HL-60/S4 treated with retinoic acid at 250 ng/mL for 4 days and 3 days (cell line): ENCODE results near the gene MYBPC2.
"Not testable (repeated sequence)": the region's sequence is repeated elsewhere in the genome, so short reads cannot be mapped to it uniquely, and the experiment has no call there.

Experiments
- in situ Hi-C: fragments of 300-500 bp; cut with MboI; formaldehyde crosslinking; loops from 2 replicates; pipeline ENCODE4 v1.7.0; 2022; ENCODE audit warnings: low sequenced_read_pairs

The MYBPC2 gene

DNA sequence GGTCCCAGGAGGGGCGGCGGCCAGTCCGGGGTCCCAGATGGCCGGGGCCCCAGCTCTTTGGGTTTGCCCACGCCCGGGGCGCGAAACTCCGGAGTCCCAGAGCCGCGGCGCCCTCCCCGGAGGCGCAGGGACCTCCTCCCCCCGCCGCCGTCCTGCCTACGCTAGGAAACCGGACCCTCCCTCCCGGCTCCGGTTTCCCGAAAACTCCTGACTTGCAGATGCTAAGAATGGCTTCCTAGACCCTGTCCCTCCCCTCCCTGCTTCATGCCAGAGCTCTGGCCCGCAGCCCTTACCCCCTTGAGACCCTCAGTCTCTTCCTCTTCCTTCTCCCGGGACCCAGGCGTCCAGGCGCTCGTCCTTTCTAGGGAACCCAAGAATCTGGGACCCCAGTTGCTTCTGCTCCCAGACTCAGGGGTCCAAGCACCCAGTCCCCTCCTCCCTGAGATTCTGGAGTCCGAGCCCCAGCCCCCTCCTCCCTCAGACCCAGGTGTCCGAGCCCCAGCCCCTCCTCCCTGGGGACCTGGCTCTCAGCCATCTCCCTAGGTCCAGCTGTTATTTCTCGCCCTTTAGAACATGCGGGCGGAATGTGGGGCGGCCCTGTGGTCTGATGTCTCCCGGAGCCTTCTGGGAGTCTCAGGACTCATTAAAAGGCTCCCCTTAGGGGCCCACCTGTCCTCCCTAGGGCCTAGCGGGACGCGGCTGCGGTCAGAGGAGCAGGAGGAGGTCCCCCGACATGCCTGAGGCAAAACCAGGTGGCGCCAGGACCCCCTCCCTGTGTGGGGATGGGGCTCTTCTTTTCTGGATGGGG, at the start of gene MYBPC2:
MYBPC2 (plus strand) TSS at position 672 of the 808 bp plus-strand sequence; CDS start at position 734, 62 bp downstream.
- in situ Hi-C loops = no loop called here

DNA sequence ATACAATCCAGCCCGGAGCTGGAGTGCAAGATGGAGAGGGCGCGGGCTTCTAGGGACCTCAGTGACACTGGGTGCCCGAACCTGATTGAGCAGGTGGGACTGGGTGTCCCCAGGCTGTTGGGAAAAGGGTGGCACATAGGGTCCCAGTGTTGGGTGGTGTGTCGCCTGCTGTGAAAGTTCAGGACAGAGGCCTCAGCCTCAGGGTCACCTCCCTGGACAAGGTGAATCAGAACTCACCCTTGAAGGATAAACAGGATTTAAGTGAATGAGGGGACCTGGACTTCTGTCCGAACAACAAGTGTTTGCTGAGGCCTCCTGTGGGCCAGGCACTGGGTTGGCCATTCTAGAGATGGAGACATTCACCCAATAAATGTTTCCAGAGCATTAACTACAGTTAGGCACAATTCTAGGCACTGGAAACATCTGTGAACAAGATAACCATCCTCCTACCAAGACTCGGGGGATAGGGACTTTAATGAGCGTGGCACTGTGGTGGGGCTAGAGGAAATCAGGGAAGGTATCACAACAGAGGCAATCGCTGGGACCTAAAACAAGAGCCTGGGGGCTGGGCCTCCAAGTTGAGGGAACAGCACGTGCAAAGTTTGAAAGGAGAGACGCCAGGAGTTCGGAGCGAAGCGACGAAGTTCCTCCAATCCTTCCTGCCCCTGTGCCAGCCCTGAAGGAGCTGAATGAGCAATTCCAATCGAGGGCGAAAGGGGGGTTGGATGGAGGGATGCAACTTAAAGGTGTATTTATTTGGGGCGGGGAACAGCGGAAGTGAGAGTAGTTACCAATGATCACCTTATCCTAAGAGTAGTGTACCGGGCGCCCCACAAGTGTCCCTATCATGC, 49.5 kb upstream of the MYBPC2 start:
- in situ Hi-C loops = no loop called here

DNA sequence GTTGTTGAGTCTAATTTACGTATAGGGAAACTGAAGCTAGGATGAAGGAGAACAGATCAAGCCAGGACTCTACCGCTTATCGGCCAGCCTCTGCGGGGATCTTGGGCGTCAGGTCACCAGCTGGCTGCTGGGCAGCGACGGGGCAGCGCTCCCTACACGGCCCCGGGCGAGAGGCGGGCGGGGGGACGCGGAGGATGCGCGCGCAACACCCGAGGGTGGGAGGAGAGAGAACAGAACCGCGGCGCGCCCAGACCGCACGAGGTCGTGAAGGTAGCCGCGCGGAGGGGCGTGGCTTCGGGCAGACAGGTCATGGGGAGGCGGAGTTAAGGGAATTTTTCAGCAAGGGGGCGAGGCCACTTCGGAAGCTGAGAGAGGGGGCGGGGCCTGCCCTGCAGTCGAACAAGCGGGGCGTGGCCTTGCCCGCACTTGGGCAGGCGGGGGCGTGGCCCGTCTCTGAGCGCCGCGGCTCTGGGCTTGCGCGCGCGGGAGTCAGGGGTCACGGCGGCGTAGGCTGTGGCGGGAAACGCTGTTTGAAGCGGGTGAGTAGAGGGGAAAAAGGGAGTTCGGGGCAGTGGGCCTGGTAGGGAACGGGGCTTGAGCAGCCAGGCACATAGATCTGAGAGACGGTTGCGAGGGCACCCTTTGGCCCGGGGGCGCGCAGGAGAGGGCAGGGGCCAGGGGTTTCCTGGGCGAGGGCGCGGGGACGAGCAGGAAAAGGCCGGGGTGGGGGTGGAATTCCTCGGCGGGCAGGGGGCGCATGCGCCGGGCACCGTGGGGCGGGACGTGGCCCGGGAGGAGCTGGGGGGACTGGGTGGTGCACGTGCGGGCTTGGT, 48.6 kb upstream of the MYBPC2 start, which contains the start of gene POLD1:
POLD1 (plus strand) TSS at position 496 of the 833 bp plus-strand sequence. CDS start 14,505 bp downstream, outside the sequence.
- in situ Hi-C loops = no loop called here

DNA sequence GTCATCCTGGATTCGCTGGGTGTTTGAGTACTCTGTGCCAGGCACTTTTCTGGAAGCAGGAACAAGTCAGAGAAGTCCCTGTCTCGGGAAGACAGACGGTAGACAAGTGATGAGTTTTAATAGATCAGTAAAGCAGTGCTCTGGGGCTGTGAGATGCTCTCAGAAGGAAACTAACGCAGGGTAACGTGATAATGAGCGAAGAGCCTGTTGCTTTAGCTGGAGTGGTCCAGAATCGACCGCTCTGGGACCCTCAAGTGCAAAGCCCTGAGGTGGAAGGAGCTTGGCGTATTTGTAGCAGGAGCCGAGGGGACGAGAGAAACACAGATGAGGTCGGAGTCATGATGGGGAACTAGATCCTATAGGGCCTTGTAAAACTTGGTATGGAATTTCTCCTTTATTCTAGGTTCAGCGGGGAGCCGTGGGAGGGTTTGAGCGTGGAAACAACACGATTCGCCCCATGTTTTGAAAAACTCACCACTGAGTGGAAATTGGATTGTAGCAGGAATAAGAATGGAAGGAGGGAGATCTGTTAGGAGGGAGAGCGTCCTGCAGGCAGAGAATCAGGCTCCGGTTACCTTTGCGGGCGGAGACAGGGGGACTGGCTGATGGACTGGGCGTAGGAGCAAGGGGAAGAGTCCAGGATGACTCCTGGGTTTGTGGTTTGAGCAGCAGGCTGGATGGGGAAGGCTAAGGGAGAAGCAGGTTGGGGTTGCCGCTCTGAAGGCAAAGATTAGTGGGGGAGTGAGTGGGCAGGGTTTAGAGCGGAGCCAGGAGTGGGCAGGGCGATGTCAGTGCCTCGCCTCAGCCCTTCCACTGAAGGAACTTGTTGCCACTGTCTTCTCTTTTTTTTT, 47.8 kb upstream of the MYBPC2 start:
- in situ Hi-C loops = no loop called here

DNA sequence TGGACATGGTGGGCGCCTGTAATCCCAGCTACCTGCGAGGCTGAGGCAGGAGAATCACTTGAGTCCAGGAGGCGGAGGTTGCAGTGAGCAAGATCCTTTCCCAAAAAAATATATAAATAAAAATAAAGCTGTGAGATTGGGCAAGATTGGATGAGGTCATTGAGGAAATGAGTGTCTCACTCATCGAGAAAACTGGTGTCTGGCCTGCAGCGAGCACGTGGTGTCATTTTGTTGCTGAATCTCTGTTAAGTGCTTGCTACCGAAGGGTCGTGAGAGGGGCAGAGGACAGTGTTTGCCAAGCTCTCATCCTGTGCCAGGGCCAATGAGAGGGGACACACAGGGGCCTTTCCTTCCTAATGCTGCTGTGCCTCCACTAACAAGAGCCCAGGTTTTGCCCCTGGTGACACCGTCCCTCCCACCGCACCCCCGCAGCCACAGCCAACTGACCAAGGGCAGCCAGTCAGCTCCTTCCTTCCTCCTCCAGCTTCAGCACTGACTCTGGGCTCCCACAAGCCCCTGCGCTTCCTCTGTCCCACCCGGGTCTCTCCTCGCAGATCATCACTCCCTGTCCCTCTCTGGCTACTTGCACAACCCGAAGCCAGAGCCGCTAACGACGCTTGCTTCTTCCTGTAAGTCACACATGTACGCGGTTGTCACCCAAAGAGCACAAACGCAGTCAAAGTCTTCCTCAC, 45.4 kb upstream of the MYBPC2 start:
- in situ Hi-C loops = no loop called here

DNA sequence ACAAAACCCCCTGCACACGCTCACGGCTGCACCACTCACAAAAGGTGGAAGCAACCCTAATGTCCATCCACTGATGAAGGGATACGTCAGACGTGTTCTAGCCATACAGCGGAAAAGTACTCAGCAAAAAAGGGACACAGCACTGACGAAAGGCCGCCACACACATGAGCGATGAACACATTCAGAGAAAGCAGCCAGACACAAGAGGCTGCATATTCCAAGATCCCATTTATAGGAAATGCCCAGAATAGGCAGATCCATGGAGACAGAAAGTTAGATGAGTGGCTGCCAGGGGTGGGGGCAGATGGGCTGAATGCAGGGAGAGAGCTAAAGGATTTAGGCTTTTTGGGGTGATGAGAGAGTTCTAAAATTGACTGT, 44.8 kb upstream of the MYBPC2 start:
- in situ Hi-C loops = no loop called here

DNA sequence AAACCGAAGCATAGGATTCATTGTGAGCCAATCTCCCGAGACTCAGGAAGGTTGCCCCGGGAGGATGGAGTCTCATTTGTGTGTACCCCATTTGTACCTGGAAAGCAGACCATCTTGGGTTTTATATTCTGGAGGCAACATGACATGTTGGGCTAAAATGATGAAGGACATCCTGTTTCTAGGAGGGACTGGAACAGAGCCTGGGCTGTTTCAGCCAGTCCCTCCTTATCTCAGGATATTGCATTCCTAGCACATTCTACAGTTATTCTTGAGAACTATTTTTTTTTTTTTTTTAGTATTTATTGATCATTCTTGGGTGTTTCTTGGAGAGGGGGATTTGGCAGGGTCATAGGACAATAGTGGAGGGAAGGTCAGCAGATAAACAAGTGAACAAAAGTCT, 42.4 kb upstream of the MYBPC2 start:
- in situ Hi-C loops = not testable (repeated sequence)

DNA sequence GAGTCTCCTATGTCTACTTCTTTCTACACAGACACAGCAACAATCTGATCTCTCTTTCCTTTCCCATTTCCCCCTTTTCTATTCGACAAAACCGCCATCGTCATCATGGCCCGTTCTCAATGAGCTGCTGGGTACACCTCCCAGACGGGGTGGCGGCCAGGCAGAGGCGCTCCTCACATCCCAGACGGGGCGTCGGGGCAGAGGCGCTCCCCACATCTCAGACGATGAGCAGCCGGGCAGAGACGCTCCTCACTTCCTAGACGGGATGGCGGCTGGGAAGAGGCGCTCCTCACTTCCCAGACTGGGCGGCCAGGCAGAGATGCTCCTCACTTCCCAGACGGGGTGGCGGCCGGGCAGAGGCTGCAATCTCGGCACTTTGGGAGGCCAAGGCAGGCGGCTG, 41.7 kb upstream of the MYBPC2 start:
- in situ Hi-C loops = not testable (repeated sequence)

DNA sequence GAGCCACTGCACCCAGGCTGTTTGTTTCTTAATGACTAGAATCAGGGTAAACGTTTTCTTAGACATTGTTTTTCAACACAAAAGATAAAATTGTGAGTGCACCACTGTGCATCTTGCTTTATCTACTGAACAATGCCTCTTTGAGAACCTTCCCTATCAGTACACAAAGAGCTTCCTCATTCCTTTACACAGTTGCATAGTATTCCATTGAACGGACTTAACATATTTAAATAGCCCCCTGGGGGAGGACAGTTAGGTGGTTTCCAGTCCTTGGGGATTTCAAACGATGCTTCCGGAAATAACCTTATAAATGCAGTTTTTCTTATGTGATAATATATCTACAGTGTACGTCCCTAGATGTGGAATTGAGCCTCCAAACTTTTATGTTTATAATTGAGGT, 39.9 kb upstream of the MYBPC2 start:
- in situ Hi-C loops = no loop called here

DNA sequence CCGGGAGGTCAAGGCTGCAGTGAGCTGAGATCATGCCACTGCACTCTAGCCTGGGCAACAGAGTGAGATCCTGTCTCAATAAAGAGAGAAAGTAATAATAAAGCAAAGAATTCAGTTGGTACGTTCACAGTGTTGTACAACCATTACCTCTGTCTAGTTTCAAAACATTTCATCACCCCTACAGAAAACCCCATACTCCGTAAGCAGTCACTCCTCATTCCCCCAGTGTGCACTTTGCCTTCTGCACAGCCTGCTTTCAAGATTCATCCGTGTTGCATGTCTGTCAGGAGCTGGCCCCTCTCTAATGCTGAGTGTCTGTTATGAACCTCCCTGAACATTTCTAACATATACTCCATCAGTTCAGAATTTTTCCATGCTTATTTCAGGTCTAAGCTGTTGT, 39.1 kb upstream of the MYBPC2 start:
- in situ Hi-C loops = no loop called here

DNA sequence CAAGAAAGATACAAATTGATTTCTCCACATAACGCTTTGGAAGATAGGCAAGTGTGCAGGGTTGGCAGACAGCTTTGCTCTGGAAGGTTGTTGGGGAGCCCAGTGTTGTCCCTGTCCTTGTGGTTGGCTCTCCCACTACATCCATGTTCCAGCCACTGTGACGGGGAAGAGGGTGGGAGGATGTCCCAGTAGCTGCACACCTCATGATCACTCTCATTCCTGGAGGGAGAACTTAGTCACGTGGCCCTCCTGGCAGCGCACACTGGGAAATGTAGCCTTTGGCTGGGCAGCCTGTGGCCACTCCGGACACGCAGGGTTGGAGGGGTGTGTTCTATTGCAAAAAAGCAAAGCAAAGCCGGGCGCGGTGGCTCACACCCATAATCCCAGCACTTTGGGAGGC, 38.7 kb upstream of the MYBPC2 start:
- in situ Hi-C loops = no loop called here

DNA sequence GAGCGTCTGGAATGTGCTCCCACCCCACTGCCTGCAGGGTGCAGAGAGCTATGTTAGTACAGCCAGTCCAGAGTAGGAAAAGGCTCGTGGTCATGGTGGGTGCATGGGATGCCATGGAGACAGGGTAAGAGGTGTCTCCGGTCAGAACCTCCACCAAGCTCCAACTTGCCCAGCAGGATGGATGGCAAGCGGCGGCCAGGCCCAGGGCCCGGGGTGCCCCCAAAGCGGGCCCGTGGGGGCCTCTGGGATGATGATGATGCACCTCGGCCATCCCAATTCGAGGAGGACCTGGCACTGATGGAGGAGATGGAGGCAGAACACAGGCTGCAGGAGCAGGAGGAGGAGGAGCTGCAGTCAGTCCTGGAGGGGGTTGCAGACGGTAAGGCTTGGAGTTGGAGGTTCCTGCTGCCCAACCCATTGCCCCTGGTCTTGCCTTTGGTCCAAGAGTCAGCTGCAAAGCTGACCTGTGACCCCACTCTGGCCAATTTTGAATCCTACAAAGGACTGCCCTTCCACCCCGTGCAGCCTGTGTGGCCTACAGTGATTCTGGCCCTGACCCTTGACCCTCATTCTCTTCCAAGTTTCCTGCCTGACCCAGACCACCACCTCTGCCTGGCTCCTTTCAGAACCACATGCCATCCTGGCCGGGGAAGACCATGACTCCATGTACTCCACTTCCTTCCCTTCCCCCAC, 33.9 kb upstream of the MYBPC2 start:
- in situ Hi-C loops = no loop called here

DNA sequence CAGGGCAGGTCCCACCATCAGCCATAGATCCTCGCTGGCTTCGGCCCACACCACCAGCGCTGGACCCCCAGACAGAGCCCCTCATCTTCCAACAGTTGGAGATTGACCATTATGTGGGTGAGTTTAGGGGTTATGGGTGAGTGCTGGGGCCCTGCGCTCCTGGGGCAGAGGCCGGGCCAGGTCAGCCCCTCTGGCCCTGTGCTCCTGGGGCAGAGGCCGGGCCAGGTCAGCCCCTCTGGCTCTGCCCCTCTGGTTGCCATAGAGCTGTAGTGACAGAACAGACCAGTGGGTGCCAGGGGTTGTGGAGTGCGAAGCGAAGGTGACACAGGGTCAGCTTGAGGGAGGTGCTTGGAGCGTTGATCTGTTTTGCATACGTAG, 33.3 kb upstream of the MYBPC2 start:
- in situ Hi-C loops = no loop called here

DNA sequence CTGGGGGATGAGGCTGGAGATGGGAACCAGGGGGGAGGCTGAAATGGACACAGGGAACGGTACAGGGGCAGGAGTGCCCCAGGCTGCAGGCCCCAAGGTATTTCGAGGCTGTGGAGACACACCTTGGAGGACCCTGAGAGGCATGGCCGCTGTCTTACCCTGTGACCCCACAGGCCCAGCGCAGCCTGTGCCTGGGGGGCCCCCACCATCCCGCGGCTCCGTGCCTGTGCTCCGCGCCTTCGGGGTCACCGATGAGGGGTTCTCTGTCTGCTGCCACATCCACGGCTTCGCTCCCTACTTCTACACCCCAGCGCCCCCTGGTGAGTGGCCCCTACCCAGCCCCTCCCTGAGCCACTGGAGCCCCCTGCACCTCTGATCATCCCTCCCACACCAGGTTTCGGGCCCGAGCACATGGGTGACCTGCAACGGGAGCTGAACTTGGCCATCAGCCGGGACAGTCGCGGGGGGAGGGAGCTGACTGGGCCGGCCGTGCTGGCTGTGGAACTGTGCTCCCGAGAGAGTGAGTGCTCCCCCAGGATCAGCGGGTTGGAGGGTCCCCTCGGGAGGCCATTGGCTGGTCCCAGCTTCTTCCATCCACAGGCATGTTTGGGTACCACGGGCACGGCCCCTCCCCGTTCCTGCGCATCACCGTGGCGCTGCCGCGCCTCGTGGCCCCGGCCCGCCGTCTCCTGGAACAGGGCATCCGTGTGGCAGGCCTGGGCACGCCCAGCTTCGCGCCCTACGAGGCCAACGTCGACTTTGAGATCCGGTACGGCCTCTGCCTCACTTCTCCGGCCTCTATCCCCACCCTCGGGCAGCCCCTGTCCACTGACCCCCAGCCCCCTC, 30.9 kb upstream of the MYBPC2 start:
- in situ Hi-C loops = no loop called here

DNA sequence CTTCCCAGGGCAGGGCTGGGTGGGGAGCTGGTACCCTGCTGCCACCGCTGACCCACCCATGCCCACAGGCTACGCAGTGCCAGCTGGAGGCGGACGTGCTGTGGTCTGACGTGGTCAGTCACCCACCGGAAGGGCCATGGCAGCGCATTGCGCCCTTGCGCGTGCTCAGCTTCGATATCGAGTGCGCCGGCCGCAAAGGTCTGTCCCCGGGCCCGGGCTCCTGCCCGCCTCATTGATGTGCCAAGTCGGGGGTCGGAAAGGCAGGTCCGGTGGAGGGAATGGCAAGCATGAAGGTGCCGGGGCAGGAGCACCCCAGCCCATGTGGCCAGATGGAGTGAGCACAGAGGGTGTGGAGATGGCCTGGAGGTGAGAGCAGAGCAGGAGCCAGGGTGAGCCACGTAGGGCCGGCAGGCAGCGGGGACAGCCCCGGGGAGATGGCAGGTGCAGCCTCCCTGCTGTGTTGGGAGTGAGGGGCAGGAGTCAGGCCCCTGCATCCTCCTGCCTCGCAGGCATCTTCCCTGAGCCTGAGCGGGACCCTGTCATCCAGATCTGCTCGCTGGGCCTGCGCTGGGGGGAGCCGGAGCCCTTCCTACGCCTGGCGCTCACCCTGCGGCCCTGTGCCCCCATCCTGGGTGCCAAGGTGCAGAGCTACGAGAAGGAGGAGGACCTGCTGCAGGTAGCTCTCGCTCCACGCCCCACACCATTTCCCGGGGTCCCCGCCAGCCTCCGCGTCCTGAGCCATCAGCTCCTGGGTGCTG, 30.0 kb upstream of the MYBPC2 start:
- in situ Hi-C loops = no loop called here

DNA sequence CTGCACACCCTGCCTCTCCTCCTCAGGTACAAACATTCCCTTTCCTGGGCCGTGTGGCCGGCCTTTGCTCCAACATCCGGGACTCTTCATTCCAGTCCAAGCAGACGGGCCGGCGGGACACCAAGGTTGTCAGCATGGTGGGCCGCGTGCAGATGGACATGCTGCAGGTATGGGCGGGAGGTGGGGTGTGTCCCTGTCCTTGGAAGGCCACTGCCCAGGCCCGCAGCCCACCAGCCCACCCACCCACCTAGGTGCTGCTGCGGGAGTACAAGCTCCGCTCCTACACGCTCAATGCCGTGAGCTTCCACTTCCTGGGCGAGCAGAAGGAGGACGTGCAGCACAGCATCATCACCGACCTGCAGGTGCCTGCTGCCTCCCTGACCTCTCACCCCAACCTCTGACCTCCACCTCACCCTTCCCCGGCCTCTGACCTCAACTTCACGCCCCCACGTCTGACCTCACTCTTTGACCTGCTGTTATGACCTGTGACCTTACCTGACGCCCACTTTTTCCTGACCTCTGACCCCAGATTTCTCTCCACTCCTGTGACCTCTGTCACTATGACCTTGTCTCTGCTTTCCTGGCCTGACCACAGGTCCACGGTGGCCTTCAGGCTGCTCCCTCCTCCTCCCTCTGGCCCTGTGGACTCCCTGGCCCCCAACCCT, 26.4 kb upstream of the MYBPC2 start:
- in situ Hi-C loops = no loop called here

DNA sequence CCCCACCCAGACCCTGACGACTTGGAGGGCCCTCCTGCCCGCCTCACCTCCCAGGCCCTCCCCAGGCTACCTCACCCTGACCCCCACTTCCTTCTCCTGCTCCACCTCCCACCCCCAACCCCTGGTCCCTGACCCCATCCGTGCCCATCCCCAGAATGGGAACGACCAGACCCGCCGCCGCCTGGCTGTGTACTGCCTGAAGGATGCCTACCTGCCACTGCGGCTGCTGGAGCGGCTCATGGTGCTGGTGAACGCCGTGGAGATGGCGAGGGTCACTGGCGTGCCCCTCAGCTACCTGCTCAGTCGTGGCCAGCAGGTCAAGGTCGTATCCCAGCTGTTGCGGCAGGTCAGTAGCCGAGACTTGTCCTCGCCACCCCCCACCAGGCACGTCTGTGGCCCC, 25.9 kb upstream of the MYBPC2 start:
- in situ Hi-C loops = no loop called here
